ENCODE measurements around the gene CNTNAP2.

The CNTNAP2 gene

GRCh38 chr7:146346096-146346495, 229.5 kb downstream of the CNTNAP2 start:
- H3K79me2 ChIP-seq (ENCODE audit: insufficient read depth, low read length): no peaks in the 10 kb centered on the region
- no peaks in the 10 kb centered on the region for H3K9me3 ChIP-seq (ENCODE audit: insufficient read depth, low read length)
- no peaks in the 10 kb centered on the region for H3F3A ChIP-seq (ENCODE audit: insufficient read depth)
- no peaks in the 10 kb centered on the region for H3K27me3 ChIP-seq (ENCODE audit: low read length)
- H3K27ac ChIP-seq (ENCODE audit: low read depth, low read length): no peak overlapping the region
- no peak for TF ChIP-seq EZH2phosphoT487 (conservative IDR thresholded peaks at IDR 0.05; ENCODE audit: low read length)
- TF ChIP-seq CTCF (IDR thresholded peaks at IDR 0.05; ENCODE audit: insufficient read depth, low read length, poor library complexity, severe bottlenecking): no peak
- H3K4me2 ChIP-seq (ENCODE audit: low read depth, low read length, poor library complexity, severe bottlenecking): no peak overlapping the region
- no peaks in the 10 kb centered on the region for H4K20me1 ChIP-seq (ENCODE audit: low read depth, low read length)
- no peaks in the 10 kb centered on the region for H3K9me2 ChIP-seq (replicated peaks; ENCODE audit: insufficient read depth, low read length)
- no peak overlapping the region for H3K4me3 ChIP-seq (ENCODE audit: insufficient read depth, low read length, poor library complexity, severe bottlenecking)
- no peak overlapping the region for H3K9ac ChIP-seq (ENCODE audit: low read length)
- no peaks in the 10 kb centered on the region for H3K36me3 ChIP-seq (ENCODE audit: low read length)
- H2AFZ ChIP-seq (ENCODE audit: low read depth, low read length, severe bottlenecking): no peak overlapping the region

DNA sequence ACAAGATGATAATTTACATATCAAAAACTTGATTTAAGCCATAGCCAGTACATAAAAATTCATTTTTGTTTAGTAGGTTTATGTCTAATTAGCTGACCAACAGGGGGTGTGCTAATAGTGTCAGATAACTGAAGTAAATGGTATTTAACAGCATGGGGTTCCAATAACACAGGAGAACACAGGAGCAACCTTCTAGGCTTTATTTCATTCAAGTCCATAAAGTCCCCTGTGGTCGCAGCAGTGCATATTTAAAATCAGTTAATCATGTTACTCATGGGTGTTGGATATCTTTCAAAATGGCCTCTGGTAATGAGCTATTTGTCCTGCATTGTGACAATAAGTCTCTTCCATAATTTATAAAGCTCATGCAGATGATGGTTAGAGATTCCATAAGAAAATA, 238.6 kb downstream of the CNTNAP2 start:
- no peak overlapping the region for H3K4me2 ChIP-seq (ENCODE audit: low read depth, low read length, poor library complexity, severe bottlenecking)
- no peaks in the 10 kb centered on the region for H3K9me3 ChIP-seq (ENCODE audit: insufficient read depth, low read length)
- no peak overlapping the region for H3K27ac ChIP-seq (ENCODE audit: low read depth, low read length)
- H3K79me2 ChIP-seq (ENCODE audit: insufficient read depth, low read length): no peaks in the 10 kb centered on the region
- no peak overlapping the region for H2AFZ ChIP-seq (ENCODE audit: low read depth, low read length, severe bottlenecking)
- no peak overlapping the region for H3K4me3 ChIP-seq (ENCODE audit: insufficient read depth, low read length, poor library complexity, severe bottlenecking)
- H3F3A ChIP-seq (ENCODE audit: insufficient read depth): no peaks in the 10 kb centered on the region
- H4K20me1 ChIP-seq (ENCODE audit: low read depth, low read length): no peaks in the 10 kb centered on the region
- no peaks in the 10 kb centered on the region for H3K36me3 ChIP-seq (ENCODE audit: low read length)
- H3K27me3 ChIP-seq (ENCODE audit: low read length): no peaks in the 10 kb centered on the region
- no peak overlapping the region for H3K9ac ChIP-seq (ENCODE audit: low read length)
- no peak for TF ChIP-seq CTCF (IDR thresholded peaks at IDR 0.05; ENCODE audit: insufficient read depth, low read length, poor library complexity, severe bottlenecking)
- TF ChIP-seq EZH2phosphoT487 (conservative IDR thresholded peaks at IDR 0.05; ENCODE audit: low read length): no peak
- no peaks in the 10 kb centered on the region for H3K9me2 ChIP-seq (replicated peaks; ENCODE audit: insufficient read depth, low read length)

- H3F3A ChIP-seq (ENCODE audit: insufficient read depth): no peaks in the 10 kb centered on the region
- H3K9me3 ChIP-seq (ENCODE audit: insufficient read depth, low read length): no peaks in the 10 kb centered on the region
- H4K20me1 ChIP-seq (ENCODE audit: low read depth, low read length): no peaks in the 10 kb centered on the region
- H3K27ac ChIP-seq (ENCODE audit: low read depth, low read length): no peak overlapping the region
- H2AFZ ChIP-seq (ENCODE audit: low read depth, low read length, severe bottlenecking): no peak overlapping the region
- H3K9me2 ChIP-seq (replicated peaks; ENCODE audit: insufficient read depth, low read length): no peaks in the 10 kb centered on the region
- H3K79me2 ChIP-seq (ENCODE audit: insufficient read depth, low read length): no peaks in the 10 kb centered on the region
- no peak for TF ChIP-seq CTCF (IDR thresholded peaks at IDR 0.05; ENCODE audit: insufficient read depth, low read length, poor library complexity, severe bottlenecking)
- TF ChIP-seq EZH2phosphoT487 (conservative IDR thresholded peaks at IDR 0.05; ENCODE audit: low read length): no peak
- no peak overlapping the region for H3K9ac ChIP-seq (ENCODE audit: low read length)
- no peaks in the 10 kb centered on the region for H3K36me3 ChIP-seq (ENCODE audit: low read length)
- H3K27me3 ChIP-seq (ENCODE audit: low read length): no peaks in the 10 kb centered on the region
- no peak overlapping the region for H3K4me3 ChIP-seq (ENCODE audit: insufficient read depth, low read length, poor library complexity, severe bottlenecking)
- H3K4me2 ChIP-seq (ENCODE audit: low read depth, low read length, poor library complexity, severe bottlenecking): no peak overlapping the region
Observed at GRCh38 chr7:146359176-146359575, 242.6 kb downstream of the CNTNAP2 start.
